ENCODE data around the gene SLC30A4.

SLC30A4 gene

DNA sequence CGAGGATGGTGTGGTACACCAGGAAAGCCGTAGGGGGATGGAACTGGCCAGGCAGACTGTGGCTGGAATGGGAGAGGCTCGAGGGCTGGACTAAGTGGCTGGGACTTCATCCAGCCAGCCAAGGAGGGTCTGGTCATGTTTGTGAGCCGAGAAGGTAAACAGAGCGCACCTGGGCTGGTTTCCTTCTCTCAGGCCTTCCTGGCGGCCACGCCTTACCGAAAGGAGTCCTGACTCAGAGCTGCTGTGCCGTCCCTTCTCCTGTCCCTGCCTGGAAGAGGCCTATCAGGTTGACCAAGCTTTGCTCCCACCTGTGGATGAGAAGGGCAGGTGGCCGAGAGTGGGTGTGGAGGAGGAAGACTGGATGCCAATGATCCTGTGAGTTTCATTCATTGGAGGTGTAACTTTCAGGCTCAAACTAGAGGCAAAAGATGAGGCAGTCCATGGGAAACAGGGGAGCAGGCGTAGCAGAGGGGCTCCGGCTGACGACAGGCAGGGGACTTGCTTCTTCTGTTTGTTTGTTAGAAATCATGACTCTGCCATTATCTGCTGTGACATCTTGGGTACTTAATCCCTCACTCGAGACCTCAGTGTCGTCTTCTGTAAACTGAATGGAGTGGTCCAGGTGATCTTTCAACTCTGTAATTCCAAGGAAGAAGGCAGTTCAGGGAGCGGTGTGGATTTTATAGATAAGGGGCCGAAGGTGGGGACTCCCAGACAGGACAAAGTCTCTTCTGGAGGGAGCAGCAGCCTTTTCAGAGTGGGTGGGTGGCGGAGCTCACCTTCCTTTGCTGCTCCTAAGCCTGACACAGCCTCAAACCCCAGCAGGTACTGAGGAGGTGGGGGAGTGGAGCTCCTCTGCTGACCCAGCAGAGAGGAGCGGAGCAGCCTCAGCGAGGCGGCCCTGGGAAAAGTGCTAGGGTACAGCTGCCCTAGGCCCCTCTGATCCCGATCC, 72.4 kb downstream of the SLC30A4 start:
- DNase-seq (ENCODE audit: low spot score), result no peak

DNA sequence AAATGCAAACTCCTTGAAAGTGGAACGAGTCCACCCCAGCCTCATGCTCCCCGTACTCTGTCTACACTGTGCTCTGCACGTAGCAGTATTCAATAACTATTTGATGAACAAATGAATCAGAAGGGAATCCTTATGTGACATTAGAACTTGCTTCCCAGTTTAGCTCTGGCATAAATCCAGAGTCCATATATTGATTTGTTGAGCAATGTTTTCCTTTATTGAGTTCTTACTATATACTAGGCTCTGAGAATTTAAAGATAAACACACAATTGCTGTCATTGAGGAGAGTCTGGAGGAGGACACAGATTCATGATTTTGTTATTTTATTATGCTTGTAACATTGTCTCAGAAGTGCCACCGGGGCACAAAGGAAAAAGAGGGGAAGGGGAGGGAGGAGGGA, 73.2 kb downstream of the SLC30A4 start:
- DNase-seq (ENCODE audit: low spot score), result no peak

DNA sequence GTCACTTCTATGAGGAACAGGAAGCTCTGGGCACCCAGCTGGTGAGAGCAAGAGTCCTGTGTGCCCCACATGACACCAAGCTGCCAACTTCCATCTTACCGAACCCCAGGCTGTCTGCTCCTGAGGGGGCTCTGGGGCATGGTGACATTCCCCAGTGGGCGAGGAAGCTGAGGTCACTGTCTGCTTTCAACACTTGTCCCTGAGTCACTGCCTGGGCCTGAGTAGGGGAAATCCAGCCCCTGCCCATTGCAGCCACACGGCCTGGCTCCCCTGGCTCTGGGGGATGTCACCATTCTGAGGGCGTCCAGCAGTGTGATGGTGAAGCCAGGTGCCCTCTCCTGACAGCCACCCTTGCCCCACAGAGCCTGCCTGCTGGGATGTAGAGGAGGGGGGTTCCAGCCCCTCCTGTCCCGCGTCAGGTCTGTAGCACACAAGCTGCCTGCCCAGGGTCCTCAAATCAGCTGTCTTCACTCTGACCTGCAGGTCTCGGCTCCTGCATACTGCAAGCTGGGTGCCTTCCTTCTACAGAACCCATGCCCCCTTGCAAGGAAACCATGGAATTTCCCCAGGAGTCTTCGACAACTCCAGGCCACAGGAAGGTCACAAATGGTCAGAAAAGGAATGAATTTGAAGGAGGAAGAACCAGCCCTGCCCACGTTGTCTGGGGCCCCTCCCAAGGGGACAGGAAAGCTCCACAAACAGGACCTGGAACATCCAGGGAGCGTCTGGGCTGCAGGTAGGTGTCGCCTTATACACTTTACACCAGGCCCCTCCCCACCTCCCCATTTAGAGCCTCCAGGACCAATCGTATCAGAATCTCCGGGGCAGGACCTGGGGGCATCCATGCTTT, 74.3 kb downstream of the SLC30A4 start:
- DNase-seq (ENCODE audit: low spot score), result no peak

DNA sequence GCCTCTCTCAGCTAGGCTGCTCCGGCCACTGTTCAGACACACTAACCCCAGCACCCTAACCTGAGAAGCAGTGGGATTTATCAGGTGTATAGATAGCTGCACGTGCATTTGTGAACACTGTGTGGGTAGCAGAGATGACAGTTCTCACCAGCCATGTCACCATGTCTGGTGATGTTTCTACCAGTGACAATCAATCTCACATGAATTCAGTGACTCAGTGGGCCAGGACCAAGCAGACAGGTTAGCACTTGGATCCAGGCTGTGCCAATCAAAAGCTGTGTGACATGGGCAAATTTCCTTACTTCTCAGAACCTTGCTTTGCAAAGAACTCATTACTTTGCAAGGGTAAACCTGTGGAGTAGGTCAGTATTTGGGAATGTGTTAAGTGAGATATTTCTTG, 78.9 kb downstream of the SLC30A4 start:
- DNase-seq (ENCODE audit: low spot score), result no peak

DNA sequence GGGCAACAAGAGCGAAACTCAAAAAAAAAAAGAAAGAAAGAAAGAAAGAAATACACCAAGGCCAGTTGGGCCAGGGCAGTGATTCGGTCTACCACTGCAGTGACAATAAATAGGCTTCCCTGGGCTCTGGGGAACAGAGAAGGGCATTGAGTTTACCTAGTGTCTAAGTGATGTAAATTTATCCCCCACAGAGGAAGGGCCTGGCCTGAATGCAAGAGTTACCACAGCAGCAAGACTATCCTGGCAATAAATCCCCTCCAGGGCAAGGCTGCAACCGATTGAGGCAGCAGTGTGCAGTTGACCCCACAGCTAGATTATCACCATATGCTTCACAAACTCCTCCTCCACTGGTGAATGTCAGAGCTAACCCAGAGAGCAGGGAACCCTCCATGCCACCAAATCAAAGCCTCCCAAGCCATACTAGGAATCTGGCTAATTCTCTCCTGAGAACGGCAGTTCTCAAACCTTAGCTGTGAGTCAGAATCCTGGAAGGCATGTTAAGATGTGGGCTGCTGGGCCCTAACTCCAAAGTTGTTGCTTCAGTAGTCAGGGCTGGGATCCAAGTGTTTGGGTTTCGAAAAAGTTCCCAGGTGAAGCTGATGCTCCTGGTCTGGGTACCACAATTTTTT, 79.9 kb downstream of the SLC30A4 start:
- no peak for DNase-seq (ENCODE audit: low spot score)

DNA sequence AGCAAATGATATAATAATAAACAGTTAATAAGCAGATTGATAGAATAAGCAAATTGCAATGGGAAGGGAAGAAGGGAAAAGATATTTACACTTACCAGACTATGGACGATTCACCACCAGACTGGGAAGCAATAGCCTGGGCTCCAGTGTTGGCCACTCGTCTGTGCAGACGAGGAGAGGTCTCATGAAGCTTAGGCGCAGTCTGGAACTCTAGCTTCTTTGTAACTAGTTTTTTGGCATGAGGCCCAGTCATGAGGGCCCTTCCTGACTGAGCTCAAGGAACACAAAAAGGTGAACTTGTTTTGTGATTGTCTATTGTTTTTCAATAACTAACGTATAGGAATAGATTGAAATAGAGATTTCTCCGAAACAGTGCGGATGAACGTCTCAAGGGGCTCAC, 80.9 kb downstream of the SLC30A4 start:
- DNase-seq (ENCODE audit: low spot score), result no peak

DNA sequence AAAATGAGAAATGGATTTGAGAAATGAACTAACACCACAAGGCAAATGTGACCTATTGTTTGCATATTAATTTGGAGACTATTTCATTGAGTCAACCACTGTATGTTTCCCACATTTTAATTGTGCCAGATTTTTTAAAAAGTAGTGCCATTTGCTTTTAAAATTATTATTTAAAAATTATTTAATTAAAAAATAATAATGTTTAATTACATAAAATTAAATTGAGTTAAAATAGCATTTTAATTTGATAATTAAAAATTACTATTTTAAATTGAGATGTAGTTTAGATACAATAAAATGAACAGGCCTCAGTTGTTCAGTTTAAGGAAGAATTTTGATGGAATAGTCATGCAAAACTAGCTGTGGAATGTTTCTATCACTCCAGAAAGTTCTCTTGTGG, 81.5 kb downstream of the SLC30A4 start:
- DNase-seq (ENCODE audit: low spot score), result no peak

DNA sequence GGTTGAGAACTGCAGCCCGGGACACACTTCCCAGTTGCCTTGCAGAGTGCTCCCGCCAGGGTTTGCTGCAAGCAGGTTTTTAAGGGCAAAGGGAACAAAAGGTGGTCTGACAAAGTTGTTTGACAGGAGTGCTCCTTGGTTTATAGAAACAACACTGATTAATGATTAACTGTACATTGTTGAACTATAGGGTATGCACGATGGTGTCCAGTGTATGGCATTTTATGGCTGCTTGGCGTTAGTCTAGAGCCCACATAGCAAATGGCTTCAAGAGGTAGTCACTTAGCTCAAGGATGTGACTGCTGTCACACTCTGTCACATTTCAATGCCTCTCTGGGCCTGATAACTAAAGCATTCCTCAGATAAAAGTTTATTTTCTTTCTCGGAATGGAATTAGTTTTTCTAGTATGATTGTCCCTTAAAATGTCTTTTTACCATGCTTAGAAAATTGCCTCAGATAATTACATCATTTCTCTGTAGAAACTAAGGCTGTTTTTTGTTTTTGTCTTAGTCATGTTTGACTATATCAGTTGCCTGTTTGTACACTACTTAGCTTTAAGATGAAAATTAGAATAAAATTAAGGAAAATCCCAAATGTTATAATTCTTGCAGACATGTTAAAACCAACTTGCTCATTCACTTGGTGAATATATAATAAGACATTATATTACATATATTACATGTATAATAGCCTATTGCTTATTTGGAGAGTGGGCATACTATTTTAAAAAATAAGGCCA, 82.9 kb downstream of the SLC30A4 start:
- no peak for DNase-seq (ENCODE audit: low spot score)

DNA sequence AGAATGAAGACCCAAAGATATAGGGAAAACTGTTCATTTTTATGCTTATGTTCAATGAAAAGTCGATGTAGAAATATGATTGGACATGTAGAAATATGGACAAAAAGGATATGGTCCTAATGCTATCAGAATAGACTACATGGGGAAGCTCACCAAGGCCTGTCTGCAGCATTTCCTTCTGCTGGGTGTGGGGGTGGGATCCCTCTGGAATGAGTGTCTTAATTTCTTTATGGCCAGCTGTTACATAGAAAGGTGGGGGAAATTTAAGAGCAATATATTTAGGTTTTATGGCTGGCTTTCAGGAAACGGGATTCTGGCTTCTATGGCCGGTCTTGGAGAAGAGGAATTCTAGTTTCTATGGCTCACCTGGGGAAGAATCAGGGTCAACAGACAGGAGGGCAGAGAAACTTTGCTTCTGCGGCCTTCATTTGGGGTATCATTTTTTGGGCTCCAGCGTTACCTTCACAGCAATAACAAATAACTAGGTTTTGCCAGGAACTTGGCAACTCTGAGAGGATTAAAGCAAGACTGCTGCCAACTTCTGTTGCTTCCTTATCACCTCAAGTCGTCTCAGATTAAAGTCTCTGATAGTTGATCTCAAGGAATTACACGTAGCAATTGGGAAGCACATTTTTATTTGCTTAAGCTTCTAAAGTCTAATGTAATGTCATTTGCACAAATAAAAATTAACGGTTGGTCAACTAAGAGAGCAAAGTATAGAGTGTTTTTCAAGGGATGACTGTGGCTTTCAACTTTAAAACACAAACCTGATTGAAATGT, 87.2 kb downstream of the SLC30A4 start:
- DNase-seq (ENCODE audit: low spot score), result no peak

DNA sequence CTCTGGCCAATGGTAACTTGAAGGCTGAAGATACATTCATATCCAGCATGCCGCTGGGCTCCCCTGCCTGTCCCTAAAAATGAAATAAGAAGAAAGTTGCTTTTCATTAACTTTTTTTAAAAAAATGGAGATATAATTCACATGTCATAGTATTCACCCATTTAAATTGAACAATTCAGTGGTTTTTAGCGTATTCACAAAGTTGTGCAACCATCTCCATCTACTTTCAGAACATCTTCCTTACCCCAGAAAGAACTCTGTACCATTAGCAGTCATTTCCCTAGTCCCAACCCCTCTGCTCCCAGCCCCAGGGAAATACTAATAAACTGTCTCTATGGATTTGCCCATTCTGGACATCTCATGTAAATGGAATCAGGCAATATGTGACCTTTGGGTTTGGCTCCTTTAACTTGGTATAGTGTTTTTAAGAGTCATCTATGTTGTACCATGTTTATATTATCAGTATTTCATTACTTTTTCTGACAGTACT, 88.4 kb downstream of the SLC30A4 start:
- no peak for DNase-seq (ENCODE audit: low spot score)

DNA sequence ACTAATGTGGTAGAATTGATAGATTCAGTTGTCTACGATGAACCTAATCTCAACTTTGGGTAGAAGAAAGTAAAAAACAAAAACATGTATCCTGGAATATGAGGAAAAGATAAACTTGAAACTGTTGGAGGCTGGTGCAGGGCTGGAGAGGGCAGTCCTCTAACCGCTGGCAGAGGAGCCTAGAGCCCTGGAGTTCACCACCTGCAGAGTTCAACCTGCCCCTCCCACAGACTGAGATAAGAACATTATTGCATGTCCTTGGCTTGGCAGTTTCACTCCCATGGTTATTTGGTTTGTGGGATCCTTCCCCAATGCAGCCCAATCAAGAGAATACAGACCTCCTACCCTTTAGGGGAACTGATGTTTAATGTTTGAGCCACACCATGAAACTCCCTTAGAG, 91.0 kb downstream of the SLC30A4 start:
- no peak for DNase-seq (ENCODE audit: low spot score)

DNA sequence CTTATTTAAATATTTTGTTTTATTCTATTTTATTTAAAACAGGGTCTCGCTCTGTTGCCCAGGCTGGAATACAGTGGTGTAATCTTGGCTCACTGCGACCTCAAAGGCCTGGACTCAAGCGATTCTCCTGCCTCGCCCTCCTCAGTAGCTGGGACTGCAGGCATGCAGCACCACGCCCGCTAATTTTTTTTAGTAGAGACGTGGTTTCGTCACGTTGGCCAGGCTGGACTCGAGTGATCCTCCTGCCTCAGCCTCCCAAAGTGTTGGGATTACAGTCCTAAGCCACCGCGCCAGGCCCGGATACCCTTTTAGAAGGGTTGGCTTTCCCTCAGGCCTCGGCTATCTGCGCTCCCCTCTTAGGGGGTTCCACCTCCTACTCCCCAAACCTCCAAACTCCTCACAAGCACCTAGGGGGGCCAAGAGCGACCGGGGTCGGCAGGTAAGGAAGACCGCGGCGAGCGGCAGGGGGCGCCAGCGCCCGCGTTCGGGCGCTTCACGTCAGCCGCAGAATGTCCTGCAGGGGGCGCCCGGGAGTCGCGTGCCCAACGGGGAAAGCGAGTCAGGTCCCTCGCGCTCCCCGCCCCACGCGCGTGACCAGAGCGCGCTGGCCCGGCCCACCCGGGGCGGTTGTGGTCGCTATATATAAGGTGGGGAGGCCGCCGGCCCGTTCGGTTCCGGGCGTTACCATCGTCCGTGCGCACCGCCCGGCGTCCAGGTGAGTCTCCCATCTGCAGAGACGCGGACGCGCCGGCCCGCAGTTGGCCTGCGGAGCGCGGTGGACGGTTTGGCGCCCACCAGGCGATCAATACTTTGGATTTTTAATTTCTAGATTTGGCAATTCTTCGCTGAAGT, 92.4 kb downstream of the SLC30A4 start:
- peak; percentile 88 for DNase-seq (ENCODE audit: low spot score)

Data from germinal center (tissue), 1 donor.